Activated CD4-positive, alpha-beta T cell treated with anti-CD3 and anti-CD28 coated beads, Interleukin-2, amount 50 U/mL, for 4 hours (primary cell): ENCODE data around the gene MAGI1.

ENCODE experiments used
- DNase-seq, 2 experiments: peaks; one replicate each; pipeline ENCODE4 v3.0.0-alpha.2; 2020

The MAGI1 gene

GRCh38 chr3:65497236-65497635 lies 541.5 kb downstream of the MAGI1 start:
- DNase-seq = no peak

- no peak for DNase-seq
Observed at GRCh38 chr3:65493938-65494337, 544.8 kb downstream of the MAGI1 start.

GRCh38 chr3:65493371-65493882 lies 545.3 kb downstream of the MAGI1 start:
- DNase-seq = no peak

- DNase-seq = no peak
Observed at GRCh38 chr3:65492249-65492648, 546.5 kb downstream of the MAGI1 start.

GRCh38 chr3:65490114-65490513 lies 548.6 kb downstream of the MAGI1 start:
- DNase-seq = no peak

GRCh38 chr3:65489253-65489652 lies 549.5 kb downstream of the MAGI1 start:
- no peak for DNase-seq

- DNase-seq = no peak
Observed at GRCh38 chr3:65485826-65486469, 552.8 kb downstream of the MAGI1 start.

GRCh38 chr3:65484964-65485363 lies 553.8 kb downstream of the MAGI1 start:
- DNase-seq = no peak

GRCh38 chr3:65483480-65483879 lies 555.2 kb downstream of the MAGI1 start:
- DNase-seq = no peak

- DNase-seq = no peak
Observed at GRCh38 chr3:65483011-65483410, 555.7 kb downstream of the MAGI1 start.

- no peak for DNase-seq
Observed at GRCh38 chr3:65481085-65481484, 557.6 kb downstream of the MAGI1 start.

GRCh38 chr3:65479990-65480389 lies 558.7 kb downstream of the MAGI1 start:
- no peak for DNase-seq

GRCh38 chr3:65478551-65479500 lies 559.9 kb downstream of the MAGI1 start:
- DNase-seq = no peak

GRCh38 chr3:65473736-65474135 lies 565.0 kb downstream of the MAGI1 start:
- DNase-seq = no peak

GRCh38 chr3:65472501-65472900 lies 566.2 kb downstream of the MAGI1 start:
- no peak for DNase-seq

- DNase-seq = no peak
Observed at GRCh38 chr3:65466300-65466988, 572.3 kb downstream of the MAGI1 start.

- DNase-seq = no peak
Observed at GRCh38 chr3:65449841-65450428, 588.8 kb downstream of the MAGI1 start.

- no peak for DNase-seq
Observed at GRCh38 chr3:65448120-65448519, 590.6 kb downstream of the MAGI1 start.

GRCh38 chr3:65445573-65446169 lies 593.0 kb downstream of the MAGI1 start:
- no peak for DNase-seq

GRCh38 chr3:65444447-65444815 lies 594.3 kb downstream of the MAGI1 start:
- no peak for DNase-seq

- DNase-seq = no peak
Observed at GRCh38 chr3:65443739-65444446, 594.8 kb downstream of the MAGI1 start.
